ENCODE measurements around the gene TRPM3.

Gene TRPM3

GRCh38 chr9:70639853-70640814 is 481.3 kb downstream of the TRPM3 start:
- DNase-seq: peak; percentile 63

DNA sequence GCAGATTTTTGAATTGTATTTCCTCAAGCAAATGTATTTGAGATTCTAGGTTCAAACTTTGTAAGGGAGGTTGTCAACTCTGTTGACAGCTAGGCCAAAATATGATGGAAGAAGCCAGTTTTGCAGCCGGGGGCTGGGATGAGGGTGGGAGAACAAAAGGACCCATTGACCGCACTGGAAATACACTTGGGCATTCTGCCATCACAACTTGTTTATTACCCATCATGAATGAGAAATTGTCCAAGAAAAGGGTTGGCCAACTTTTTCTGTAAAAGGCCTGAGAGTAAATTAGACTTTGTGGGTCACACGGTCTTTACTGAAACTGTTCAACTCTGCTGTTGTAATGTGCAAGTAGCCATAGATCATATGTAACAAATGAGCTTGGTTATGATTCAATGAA is 485.6 kb downstream of the TRPM3 start:
- no peak for DNase-seq

DNA sequence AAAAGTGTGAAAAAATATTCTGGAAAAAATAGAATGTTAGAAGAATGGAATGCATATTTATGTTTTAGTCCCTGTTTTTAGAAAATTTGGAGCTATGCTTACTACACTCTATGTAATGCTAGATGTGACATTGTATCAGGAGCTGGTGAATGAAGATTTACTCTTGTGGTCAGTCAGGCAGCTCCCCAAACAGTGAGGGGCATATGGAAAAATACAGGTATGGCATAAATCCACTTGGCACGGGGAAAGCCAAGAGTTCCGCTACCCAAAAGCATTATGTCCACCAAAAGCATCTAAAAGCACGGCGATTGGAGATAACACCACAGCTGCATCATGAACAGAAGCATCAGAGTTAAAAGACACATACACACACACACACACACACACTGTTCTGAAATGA is 486.7 kb downstream of the TRPM3 start:
- no peak for DNase-seq

DNA sequence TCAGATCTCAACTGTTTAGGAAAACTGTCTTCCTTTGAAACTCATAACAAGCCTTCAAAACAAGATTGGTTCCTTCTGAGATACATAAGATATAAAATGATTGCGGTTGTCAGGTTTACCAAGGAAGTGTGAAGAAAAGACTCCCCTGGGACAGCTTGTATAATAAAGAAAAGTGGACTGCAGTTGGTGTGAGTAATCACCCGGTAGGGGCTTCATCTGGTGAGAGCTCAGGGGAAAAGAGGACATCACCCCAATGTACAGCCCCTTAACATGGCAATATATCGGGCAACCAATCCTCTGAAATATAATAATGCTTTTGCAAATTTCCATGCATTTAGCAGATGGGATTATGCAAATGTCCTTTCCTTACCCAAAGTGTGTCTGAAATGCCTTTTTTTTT is 490.4 kb downstream of the TRPM3 start:
- no peak for DNase-seq

DNA sequence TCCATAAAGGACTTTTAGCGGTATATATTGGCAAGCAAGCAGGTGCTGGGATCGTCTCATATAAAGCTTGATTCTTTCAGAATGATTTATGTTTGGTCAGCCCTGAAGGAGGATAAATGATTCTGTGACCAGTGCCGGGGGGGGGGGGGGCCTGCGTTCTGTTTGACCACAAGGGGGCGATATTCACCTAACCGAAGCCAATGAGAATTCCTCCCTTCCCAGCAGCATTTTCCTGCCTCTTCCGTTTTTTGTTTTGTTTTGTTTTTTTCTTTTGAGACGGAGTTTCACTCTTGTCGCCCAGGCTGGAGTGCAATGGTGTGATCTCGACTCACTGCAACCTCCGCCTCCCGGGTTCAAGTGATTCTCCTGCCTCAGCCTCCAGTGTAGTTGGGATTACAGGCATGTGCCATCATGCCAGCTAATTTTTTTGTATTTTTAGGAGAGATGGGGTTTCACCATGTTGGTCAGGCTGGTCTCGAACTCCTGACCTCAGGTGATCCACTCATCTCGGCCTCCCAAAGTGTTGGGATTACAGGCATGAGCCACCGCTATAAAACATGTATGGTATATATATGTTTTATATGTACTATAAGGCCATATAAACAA is 492.2 kb downstream of the TRPM3 start:
- peak; percentile 6 for DNase-seq

GRCh38 chr9:70625078-70625477 is 496.3 kb downstream of the TRPM3 start:
- no peak for DNase-seq

DNA sequence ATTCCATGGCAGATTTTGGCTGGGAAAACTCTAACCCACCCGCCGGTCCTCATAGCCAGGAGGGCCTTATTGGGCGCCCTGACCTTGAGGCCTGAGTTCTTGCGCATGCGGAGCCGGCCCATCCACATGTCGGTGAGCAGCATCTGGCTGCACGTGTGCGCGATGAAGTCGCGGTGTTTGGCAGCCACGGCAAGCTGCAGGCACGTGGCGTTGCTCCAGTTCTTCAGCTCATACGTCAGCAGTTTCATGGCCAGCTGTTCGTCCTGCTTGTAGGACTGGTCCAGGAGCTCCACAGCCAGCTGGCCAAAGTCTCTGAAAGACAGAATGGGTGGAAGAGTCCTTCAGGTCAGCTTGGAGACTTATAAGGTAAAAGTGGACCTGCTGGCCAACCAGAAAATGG is 502.6 kb downstream of the TRPM3 start:
- DNase-seq: no peak

DNA sequence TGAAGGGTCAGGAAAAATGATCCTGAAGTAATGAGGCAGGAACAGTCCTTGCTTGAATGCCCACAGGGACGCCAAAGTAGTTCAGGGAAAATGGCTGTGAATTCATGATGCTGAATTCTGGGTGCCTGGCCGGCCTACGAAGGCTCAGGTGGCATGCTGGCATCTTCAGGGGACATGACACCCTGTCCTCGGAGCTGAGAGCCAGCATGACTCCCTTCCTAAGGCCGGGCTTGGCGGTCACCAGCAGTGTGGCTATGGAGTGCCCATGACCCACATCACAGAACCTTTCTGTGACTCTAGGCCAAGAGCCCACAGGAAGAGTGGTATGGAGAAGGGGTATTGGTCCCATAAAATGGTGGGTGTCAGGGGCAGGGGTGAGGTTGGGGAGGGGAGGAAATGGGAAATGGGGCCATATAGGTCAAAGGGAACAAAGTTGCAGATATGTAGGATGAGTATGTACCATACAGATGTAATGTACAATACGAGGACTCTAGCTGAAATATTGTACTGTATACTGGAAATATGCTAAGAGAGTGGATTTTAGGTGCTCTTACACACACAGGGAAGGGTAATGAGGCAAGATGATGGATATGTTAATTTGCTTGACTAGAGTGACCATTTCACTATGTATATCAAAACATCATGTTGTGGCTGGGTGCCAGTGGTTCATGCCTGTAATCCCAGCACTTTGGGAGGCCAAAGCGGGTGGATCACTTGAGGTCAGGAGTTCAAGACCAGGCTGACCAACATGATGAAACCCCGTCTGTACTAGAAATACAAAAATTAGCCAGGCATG is 504.2 kb downstream of the TRPM3 start:
- DNase-seq: no peak

DNA sequence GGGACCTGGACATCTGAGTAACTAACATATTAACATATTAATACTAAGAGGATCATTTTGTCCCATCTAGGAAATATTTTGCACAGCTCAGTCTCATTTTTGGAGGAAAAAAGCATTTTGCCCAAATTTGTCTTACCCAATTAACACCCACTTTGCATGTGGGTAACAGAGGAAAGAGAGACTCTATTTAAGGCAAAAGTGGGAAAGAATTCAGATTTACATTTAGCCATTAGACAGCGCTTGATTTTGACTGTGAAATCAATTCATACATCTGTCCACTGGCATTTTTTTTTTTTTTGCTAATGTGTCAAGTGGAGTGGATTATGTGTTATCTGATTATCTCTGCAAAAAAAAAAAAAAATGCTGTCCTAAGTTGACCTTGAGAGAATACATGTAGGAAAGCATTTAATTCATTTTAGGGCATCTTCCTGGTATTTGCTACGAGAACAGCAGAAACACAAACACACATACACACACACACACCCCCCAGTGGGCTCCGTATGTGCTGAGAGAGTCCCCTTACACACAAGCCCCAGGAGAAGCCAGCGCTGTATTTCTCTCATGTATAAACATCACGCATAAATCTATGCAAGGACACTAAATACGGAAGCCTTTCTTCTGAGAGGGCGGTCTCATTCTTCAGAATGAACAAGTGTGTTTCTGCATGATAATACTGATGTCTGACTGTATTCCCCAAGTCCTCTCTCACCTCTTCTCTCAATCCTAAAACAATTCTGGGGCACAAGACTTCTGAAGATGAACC is 505.0 kb downstream of the TRPM3 start:
- no peak for DNase-seq

DNA sequence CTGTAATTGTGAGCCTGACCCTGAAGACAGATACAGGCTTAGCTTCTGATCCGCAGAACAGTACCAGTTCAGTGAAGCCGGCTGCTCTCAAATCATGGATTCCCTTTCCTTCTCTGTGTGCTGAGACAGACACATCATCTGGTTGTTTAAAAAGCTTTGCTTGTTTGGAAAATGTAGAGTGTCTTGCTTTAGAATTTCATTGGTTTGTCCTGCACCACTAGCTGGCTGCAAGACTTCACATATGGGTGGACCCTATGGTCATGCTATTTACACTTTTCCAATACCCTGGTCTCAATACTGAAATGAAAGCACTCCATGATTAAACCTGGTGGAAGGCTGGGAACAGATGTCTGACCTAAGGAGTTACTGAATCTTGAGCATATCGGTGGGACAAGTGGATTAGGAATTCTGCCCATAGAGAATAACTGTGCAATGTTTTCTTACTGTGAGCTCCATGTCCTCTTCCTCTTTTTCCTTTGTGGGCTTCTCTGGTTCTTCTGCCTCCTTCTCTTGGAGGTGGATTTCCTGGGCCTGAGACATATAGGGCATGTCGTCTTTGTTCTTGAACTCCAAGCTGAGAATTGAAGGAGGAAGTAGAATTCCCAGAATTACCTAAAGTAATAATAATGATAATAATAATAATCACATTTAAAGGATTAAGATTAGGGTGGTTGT is 505.8 kb downstream of the TRPM3 start:
- no peak for DNase-seq

GRCh38 chr9:70614786-70615463 is 506.5 kb downstream of the TRPM3 start:
- DNase-seq: no peak

DNA sequence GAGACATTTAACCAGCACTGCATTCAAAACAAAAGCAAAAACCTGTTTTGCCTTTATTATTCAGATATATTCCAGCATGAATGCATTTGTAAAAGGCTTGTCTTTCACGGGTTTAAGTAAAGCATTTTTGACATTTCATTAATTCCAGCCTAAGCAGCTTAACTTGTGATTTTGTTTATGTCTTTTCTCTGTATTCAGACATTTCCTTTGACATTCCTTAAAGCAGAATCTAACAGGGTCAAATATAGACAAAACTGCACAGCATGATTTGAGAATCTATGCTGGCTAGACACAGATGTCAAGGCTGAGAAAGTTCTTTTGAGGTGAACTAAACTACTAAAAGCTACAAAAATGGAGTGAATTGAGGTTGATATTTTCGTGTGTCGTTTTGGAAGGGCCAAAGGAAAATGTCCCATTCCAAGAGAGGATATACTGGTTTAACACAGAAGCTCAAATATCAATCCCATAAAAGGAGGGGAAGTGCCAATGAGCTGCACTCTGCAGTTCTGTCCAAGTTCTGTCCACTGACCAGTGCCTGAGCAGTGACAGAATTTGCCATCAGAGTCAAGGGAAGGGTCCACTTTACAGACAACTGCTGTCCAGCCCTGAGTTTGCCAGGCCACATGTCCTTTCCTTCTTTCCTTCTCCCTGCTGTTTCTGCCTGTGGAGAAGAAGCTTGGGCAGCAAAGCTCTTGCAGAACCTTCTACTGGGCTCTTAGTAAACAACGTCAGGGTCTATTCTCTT is 508.2 kb downstream of the TRPM3 start:
- no peak for DNase-seq

- DNase-seq: no peak
These were observed 511.2 kb downstream of the TRPM3 start for GRCh38 chr9:70610287-70610644.

DNA sequence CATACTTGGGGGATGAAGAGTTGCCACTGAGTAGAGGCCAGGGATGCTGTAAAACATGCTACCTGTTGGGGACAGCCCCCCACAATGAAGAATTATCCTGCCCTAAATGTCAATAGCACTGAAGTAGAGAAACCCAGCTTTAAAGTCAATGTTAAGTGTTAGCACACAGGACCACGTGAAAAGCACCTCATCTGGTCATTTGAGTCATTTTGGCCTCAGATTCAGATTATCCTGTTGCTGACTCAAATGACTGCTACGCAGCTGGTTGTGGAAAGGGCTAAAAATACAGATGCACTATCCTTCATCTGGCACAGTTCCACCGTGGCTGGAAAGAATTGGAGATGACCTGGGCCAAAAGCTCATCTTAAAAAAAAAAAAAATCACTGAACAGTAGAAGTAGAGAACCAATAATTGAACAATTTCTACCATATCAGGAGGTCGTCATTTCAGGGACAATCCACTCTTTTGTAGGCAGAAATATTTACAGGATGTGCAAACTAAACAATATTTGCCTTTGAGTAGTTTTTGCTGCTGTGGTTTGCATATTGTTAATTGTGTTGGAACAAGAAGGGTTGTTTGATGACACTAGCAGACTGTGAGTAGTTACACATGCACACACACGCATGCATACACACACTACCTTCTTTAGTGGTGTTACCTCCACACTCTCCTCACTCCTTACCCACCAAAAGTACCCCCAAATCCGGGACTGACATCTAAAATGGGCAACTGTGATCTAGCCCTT is 511.7 kb downstream of the TRPM3 start:
- DNase-seq: no peak

GRCh38 chr9:70609011-70609410 is 512.4 kb downstream of the TRPM3 start:
- DNase-seq: no peak

DNA sequence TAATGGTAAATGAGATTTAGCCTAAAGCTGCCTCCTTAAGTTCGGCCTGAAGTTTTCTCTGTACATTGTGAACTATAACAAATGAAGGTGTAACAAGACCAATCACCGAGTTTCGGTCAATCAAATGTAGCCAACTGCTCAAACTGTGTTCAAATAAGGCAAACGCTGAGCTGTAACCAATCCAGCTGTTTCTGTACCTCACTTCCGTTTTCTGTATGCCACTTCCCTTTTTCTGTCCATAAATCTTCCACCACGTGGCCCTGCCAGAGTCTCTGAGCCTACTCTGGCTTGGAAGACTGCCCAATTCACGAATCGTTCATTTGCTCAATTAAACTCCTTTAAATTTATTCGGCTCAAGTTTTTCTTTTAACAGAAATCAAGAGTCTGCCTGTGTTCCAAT is 513.5 kb downstream of the TRPM3 start:
- DNase-seq: no peak

DNA sequence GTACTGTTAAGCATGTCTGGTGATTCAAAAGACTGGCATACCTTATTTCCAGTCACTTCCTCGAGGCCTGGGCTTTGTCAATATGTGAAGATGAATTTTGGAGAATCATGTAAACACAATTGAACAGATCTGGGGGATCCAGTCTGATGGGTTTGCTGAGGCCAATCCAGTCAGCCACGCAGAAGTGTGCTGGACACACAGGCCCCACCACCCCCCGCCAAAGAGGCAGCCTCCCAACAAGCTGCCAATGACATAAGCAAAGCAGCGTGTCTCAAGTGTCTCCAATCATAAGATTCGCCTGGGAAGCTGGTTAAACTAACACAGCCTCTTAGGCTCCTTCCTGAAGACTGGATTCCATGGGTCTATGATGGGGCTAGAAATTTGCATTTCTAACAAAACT is 514.1 kb downstream of the TRPM3 start:
- DNase-seq: no peak

GRCh38 chr9:70603020-70603411 is 518.4 kb downstream of the TRPM3 start:
- DNase-seq: no peak

- DNase-seq: peak; percentile 78
These were observed 519.0 kb downstream of the TRPM3 start for GRCh38 chr9:70602321-70603019.

Data from NCI-H510A treated with DMSO at 0.1 percent for 48 hours (cell line).